Immature natural killer cell (primary cell): Measurements from ENCODE around the gene CD244. TPM values are rescaled to one million over a fixed set of nuclear protein-coding genes. Genes with fewer than 3 reads are reported as not detected.

Experiments used
- DNase-seq, 3 donors: peaks; one replicate each; pipeline ENCODE4 v3.0.0; 2022; ENCODE audit warnings: mixed read lengths in 1 of 3
- H3K27ac Mint-ChIP-seq, 6 donors: one replicate each; pipeline ENCODE4 v1.8.0; 2020; ENCODE audit warnings: mixed read lengths in 6 of 6, mild to moderate bottlenecking in 5 of 6, inconsistent platforms in 4 of 6, moderate library complexity in 3 of 6
- H3K27me3 Mint-ChIP-seq, 3 donors: one replicate each; pipeline ENCODE4 v1.8.0; 2020 to 2021; ENCODE audit warnings: low read depth in 3 of 3, mild to moderate bottlenecking in 3 of 3, mixed read lengths in 3 of 3, moderate library complexity in 3 of 3, inconsistent platforms in 1 of 3
- H3K36me3 Mint-ChIP-seq, 3 donors: one replicate each; pipeline ENCODE4 v1.8.0; 2020; ENCODE audit warnings: mixed read lengths in 3 of 3, inconsistent platforms in 2 of 3, mild to moderate bottlenecking in 2 of 3
- H3K4me1 Mint-ChIP-seq, 2 donors: one replicate each; pipeline ENCODE4 v1.8.0; 2020; ENCODE audit warnings: inconsistent platforms in 2 of 2, mild to moderate bottlenecking in 2 of 2, mixed read lengths in 2 of 2, moderate library complexity in 1 of 2
- H3K4me3 Mint-ChIP-seq, 5 donors: one replicate each; pipeline ENCODE4 v1.8.0; 2020; ENCODE audit warnings: mild to moderate bottlenecking in 5 of 5, mixed read lengths in 5 of 5, inconsistent platforms in 3 of 5, moderate library complexity in 3 of 5
- H3K9me3 Mint-ChIP-seq, 6 donors: one replicate each; pipeline ENCODE4 v1.8.0; 2020; ENCODE audit warnings: mild to moderate bottlenecking in 6 of 6, mixed read lengths in 6 of 6, inconsistent platforms in 4 of 6, moderate library complexity in 3 of 6
- polyA plus RNA-seq, 3 donors: library from polyadenylated mRNA; unstranded; fragments of 300-500 nt; fragmentation: Illumina TruSeq; gene quantifications; one replicate each; pipeline ENCODE4 v1.2.3, GENCODE V29; 2021

Gene CD244
- polyA plus RNA-seq, 3 donors from 2014 or later = 301 to 501 (median 410) TPM

DNA sequence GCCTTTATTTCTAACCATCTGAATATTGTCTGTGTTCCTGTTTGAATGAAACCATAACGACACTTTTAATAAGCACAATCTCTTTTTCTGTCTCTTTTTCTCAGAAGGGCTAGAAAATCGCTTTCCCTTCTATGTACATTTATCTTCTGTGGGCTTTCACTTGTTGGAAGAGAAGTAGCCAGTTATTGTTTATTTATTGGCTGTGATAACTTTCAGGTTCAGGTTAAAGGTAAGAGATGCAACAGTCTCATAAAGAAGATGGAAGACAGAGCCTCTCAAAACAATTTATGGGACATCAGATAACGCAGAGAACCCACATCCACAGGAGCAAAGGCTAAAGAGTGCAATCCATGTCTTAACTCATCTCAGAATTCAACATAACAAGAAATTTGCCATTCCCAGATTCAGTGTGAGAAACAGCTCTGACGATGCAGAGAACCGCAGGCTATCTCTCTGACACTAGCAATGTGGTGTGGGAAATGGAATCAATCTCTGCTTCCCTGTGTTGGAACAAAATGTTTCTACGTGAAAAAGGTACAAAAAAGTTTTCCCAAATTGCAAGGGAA is 4.1 kb upstream of the CD244 start:
- no peak for DNase-seq
- Mint-ChIP-seq H3K27me3 (peaks cover 2 to 8% (median 7%) of the 10 kb centered on the region in 3 donors), H3K4me1 (peaks cover 20 to 26% of the 10 kb centered on the region in 2 donors), H3K4me3 (no peak overlapping the region), H3K36me3 (no peaks in the 10 kb centered on the region), H3K27ac (no peak overlapping the region), H3K9me3 (no peaks in the 10 kb centered on the region)

DNA sequence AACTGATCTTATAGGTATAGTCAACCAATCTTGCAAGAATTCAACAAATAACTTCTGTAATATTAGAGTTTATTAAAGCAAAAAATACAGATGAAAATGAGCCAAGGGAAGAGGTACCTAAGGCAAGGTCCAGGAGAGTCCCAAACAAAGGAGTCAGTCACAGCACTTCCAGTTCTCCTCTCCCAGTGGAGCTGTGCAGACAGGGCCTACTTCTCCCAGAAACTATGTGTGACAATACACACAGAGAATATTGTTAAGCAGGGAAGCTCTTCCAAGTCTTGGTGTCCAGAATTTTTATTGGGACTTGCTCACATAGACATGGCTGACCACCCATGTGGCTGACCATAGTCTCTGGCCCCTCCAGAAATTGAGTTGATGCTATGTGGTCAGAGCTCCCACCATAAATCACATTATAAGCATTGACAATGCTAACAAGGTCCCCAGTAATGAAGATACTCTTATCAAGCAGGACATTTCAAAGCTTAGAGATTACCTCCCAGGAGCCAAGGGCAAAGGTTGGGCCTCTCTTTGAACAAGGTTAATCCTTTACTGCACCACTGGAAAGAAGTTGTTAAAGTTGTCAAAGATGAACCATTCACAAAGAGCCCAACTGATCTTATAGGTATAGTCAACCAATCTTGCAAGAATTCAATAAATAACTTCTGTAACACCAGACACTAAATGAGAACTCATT is 3.5 kb upstream of the CD244 start:
- Mint-ChIP-seq H3K27ac (no peak overlapping the region), H3K4me1 (peaks cover 20 to 31% of the 10 kb centered on the region in 2 donors)

DNA sequence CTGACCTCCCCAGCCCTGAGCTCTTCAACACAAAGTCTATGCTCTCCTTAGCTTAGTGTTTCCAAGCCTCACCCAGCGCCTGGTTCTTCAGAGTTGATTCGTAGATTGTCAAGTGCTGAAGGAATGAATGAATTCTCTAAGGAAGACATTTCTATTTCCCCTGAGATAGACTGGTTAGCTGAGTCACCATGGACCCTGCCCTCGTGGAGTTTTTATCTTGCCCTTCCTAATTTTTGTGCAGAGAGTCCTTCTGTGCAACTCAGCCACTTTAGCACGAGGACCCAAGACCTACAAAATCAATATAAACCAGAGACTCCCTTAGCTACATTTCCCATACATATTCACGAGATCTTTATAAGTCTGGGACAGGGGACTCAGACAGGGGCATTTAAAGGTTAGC is 2.6 kb upstream of the CD244 start:
- DNase-seq = no peak
- Mint-ChIP-seq H3K9me3 (no peaks in the 10 kb centered on the region), H3K27me3 (peaks cover 2 to 5% (median 5%) of the 10 kb centered on the region in 3 donors), H3K4me1 (peaks cover 20 to 39% of the 10 kb centered on the region in 2 donors), H3K36me3 (no peaks in the 10 kb centered on the region), H3K4me3 (no peak overlapping the region), H3K27ac (peak overlapping the region in 4 of 6 donors; percentile 25 to 72 (median 38))

More for the DNA sequence above, 3.5 kb upstream of the CD244 start:
- Mint-ChIP-seq H3K36me3 (no peaks in the 10 kb centered on the region), H3K4me3 (no peak overlapping the region), H3K27me3 (peaks cover 2 to 7% (median 5%) of the 10 kb centered on the region in 3 donors), H3K9me3 (no peaks in the 10 kb centered on the region)
- no peak for DNase-seq

DNA sequence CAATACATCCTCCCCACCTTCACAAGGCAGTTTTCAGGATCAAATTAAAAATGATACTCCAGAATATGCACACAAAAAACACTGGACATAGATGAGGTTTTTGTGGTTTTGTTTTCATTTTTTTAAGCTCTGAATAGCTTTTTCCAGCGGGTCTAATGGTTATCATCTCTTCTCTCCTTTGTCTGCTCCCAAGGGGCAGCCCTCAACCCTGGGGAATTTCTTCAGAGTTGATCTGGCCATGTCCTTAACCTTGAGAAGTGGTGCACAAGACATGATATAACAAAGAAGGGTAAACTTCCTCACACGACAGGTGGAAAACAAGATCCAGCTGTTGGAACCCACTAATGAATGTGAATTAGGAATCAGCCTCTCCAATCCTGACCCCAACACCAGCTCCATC is 1.5 kb upstream of the CD244 start:
- Mint-ChIP-seq H3K9me3 (no peaks in the 10 kb centered on the region), H3K4me1 (peaks cover 20 to 49% of the 10 kb centered on the region in 2 donors), H3K27ac (peak overlapping the region; percentile 91 to 99 (median 98)), H3K36me3 (peaks cover under 1% of the 10 kb centered on the region in 3 donors), H3K4me3 (peak overlapping the region; percentile 50 to 80 (median 68)), H3K27me3 (peaks cover 0 to 5% (median 2%) of the 10 kb centered on the region in 3 donors)
- no peak for DNase-seq

DNA sequence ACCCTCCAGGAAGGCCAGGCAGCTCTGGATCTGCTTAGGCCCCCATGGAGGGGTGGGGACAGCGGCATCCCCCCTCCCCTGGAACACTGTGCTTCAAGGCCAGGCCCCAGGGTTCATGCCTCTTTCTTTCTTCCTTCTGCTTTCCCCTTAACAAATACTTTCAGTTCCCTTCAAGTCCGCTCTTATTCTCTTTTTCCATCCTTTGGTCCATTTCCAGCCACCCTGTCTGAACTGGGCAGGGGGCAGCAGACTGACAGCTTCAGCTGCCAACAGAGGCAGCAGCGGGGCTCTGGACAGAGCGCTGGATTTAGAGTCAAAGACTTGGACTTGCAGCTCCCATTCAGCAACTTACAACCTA is 1.1 kb upstream of the CD244 start:
- DNase-seq = no peak
- H3K4me1 Mint-ChIP-seq = peaks cover 20 to 53% of the 10 kb centered on the region in 2 donors
- peak overlapping the region; percentile 91 to 99 (median 98) for H3K27ac Mint-ChIP-seq
- peaks cover 4 to 5% (median 4%) of the 10 kb centered on the region in 3 donors for H3K36me3 Mint-ChIP-seq
- peaks cover 0 to 6% (median 2%) of the 10 kb centered on the region in 3 donors for H3K27me3 Mint-ChIP-seq
- no peaks in the 10 kb centered on the region for H3K9me3 Mint-ChIP-seq
- H3K4me3 Mint-ChIP-seq = peak overlapping the region; percentile 64 to 99 (median 70)

DNA sequence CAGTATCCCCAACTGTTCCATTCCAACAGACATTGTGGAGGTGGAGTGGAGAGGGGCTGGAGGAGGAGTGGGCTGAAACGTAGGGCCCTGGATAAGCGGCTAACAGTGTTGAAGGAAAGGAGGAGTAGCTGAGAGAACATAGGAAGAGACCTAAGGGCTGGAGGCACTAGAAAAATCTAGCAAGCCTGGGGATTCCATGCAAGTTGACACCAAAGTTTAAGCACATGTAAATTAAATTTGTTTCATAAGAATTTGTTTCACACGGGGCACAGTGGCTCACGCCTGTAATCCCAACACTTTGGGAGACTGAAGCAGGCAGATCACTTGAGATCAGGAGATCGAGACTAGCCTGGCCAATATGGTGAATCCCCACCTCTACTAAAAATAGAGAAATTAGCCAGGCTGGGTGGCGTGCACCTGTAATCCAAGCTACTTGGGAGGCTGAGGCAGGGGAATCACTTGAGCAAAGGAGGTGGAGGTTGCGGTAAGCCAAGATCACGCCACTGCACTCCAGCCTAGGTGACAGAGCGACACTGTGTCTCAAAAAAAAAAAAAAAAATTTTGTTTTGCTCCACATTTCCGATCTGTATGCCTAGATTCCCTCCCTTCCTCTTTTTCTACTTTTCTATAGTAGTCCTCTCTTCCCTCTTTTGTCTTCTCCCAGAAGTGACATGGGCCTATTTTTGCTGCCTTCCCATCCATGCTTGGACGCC is 530 bp upstream of the CD244 start:
- no peak for DNase-seq

DNA sequence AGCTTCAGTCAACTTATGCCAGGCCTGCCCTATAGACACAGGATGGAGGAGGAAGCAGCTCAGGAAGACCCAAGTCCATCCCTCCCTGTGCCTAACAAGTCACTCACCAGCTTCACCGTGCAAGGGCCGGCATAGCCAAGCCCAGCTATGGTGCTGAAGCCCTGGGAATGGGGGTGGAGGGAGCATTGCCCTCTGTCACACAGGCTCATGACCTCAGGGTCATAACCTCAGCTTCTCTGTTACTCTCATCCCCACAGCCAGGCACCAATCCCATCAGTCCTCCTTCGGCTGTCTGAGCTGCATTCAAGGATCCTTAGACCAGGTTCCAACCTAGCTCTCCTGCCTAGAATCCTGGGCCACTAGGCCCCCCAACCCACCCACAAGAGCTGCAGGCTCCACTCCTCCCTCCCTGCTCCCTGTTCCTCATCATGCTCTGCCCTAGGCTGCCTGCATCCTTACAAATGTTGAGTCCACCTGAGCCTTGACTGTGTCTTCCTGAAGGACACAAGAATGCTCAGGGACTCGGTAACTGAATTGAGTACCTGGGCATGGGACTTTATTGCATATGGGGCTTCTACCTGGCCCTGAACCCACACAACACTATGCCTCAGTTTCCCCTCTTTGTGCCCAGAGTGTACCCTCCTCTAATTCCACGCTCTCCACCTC is 1.7 kb downstream of the CD244 start:
- H3K4me3 Mint-ChIP-seq = peak overlapping the region; percentile 98 to 99 (median 99)
- H3K9me3 Mint-ChIP-seq = no peaks in the 10 kb centered on the region
- peaks cover 8 to 12% (median 8%) of the 10 kb centered on the region in 3 donors for H3K36me3 Mint-ChIP-seq
- H3K4me1 Mint-ChIP-seq = peaks cover 20 to 61% of the 10 kb centered on the region in 2 donors
- peak overlapping the region; percentile 94 to 97 (median 96) for H3K27ac Mint-ChIP-seq
- H3K27me3 Mint-ChIP-seq = peaks cover 0 to 5% (median 2%) of the 10 kb centered on the region in 3 donors
- no peak for DNase-seq

More for the DNA sequence above, 530 bp upstream of the CD244 start:
- peaks cover 8 to 9% (median 8%) of the 10 kb centered on the region in 3 donors for H3K36me3 Mint-ChIP-seq
- peaks cover 0 to 7% (median 2%) of the 10 kb centered on the region in 3 donors for H3K27me3 Mint-ChIP-seq
- H3K9me3 Mint-ChIP-seq = no peaks in the 10 kb centered on the region
- peaks cover 20 to 58% of the 10 kb centered on the region in 2 donors for H3K4me1 Mint-ChIP-seq
- peak overlapping the region; percentile 98 to 99 (median 99) for H3K4me3 Mint-ChIP-seq
- H3K27ac Mint-ChIP-seq = peak overlapping the region; percentile 94 to 99 (median 98)

DNA sequence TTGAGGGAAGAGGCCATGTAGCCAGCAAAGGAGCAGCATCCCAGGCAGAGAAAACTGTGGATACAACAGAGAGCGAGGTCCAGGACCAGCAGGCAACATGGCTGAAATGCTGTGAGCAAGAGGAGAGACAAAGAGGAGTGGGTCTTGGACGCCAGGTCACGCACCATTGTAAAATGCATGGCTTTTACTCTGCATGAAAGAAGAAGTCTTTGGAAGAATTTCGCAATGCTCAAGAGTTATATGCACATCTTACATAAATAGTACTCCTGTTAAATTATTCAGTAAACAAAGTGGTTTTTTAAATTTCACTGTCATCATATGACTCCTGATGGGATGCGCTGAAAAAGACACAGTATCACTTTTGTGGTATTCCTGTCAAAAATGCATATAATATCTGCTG is 3.5 kb downstream of the CD244 start:
- Mint-ChIP-seq H3K27me3 (peaks cover 0 to 5% (median 2%) of the 10 kb centered on the region in 3 donors), H3K4me1 (peaks cover 17 to 62% of the 10 kb centered on the region in 2 donors), H3K27ac (peak overlapping the region in 5 of 6 donors; percentile 92 to 95 (median 93)), H3K9me3 (no peaks in the 10 kb centered on the region), H3K4me3 (peak overlapping the region; percentile 88 to 99 (median 99)), H3K36me3 (peaks cover 8 to 12% (median 9%) of the 10 kb centered on the region in 3 donors)
- DNase-seq = no peak

DNA sequence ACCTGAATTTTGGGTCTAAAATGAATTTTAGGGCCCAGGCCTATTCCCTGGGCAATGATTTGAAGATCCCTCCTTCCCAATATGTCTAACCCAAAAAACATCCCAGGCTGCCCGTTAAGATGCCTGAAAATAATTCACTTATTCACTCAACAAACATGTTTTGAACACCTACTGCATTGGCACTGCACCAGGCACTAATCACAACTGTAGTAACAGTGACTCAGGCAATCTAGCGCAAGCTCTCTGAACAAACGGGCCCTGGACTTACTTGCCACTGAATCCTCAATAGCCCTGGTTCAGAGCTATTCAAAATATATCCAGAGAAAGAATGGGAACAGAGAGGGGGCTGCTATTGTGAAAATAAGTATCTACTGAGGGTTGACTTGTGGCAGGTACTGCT is 4.2 kb downstream of the CD244 start:
- no peak for DNase-seq
- Mint-ChIP-seq H3K27me3 (peaks cover 0 to 5% (median under 1%) of the 10 kb centered on the region in 3 donors), H3K4me1 (peaks cover 11 to 62% of the 10 kb centered on the region in 2 donors), H3K36me3 (peaks cover 15 to 18% (median 15%) of the 10 kb centered on the region in 3 donors), H3K27ac (peak overlapping the region in 5 of 6 donors; percentile 92 to 95 (median 93)), H3K4me3 (peak overlapping the region; percentile 88 to 99 (median 99)), H3K9me3 (no peaks in the 10 kb centered on the region)

DNA sequence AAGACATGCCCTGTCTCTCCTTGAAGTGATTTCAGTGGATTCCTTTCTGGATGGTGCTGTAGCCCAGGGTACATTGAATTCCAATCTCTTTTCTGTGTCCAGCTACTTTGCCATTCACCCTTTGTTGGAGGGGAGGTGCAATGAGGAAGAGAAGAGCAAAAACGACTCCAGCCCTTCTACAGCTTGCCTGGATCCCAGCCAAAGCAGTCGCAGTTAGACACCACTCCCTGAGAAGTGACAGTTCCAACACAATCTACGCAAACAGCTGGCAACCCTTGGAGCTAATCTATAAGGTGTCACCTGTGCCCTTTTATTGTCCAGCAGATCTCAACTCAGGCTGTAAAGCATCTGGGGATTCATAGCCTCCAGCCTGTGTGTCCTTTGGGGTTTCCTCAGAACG is 4.6 kb downstream of the CD244 start:
- H3K27ac Mint-ChIP-seq = peak overlapping the region in 5 of 6 donors; percentile 92 to 95 (median 93)
- DNase-seq = no peak
- H3K9me3 Mint-ChIP-seq = no peaks in the 10 kb centered on the region
- peaks cover 6 to 62% of the 10 kb centered on the region in 2 donors for H3K4me1 Mint-ChIP-seq
- H3K27me3 Mint-ChIP-seq = peaks cover 0 to 5% (median 0%) of the 10 kb centered on the region in 3 donors
- H3K4me3 Mint-ChIP-seq = peak overlapping the region; percentile 88 to 99 (median 99)
- H3K36me3 Mint-ChIP-seq = peaks cover 19 to 21% (median 19%) of the 10 kb centered on the region in 3 donors

DNA sequence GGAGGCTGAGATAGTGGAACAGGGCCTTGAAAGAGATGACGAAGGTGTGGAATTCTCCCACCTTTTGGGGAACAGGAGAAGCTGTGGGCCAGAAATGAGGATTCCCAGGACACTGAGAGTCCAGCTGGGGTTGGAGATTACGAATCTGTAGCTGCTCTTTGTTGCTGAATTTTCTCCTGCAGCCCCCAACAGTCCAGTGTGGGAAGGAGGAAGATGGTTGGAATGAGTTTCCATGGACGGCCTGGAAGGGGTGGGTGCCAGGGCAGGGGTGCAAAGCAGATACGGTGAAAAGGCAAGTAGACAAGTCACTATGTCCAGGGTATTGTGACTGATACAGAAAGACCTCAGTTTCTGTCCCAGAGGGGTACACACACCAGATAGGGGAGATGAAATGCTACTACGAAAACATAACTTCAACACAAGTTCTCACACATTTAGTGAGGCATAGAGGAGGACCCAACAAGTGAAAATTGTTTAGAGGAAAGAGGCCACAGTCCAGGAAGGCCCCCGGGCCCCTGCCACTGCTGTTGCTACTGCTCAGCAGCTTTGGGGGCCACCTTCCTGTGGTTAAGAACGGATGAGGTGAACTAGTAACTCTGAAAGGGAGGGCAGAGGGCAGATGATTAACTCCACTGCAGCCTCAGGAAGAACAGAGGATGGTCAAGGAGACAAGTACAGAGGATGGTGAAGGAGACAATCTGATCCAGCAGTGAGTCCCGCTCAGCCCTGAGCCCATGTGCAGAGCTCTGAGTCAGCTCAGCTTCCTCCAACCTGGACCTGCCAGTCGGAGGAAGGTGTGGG is 7.3 kb downstream of the CD244 start:
- H3K27ac Mint-ChIP-seq = no peak overlapping the region
- peaks cover 0 to 60% of the 10 kb centered on the region in 2 donors for H3K4me1 Mint-ChIP-seq
- peaks cover 21 to 39% (median 27%) of the 10 kb centered on the region in 3 donors for H3K36me3 Mint-ChIP-seq
- no peak overlapping the region for H3K4me3 Mint-ChIP-seq
- peaks cover 0 to 2% (median 0%) of the 10 kb centered on the region in 3 donors for H3K27me3 Mint-ChIP-seq
- no peaks in the 10 kb centered on the region for H3K9me3 Mint-ChIP-seq
- peak; percentile 70 to 73 (median 73) for DNase-seq

DNA sequence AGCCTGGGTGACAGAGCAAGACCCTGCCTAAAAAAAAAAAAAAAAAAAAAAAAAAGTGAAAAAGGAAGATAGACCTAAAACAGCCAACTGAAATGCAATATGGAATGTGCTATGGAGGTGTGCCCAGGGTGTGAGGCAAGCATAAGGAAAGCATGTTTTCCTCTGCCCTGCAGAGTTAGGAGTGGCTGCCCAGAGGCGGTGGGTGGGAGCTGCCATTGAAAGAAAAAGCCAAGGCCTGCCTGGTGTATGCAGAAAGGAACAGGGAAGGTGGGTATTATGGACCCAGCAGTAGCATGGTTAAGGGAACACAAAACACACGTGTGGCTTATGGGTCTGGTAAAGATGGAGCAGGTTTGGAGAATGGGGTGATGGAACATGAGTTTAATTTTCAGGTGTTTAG is 8.9 kb downstream of the CD244 start:
- Mint-ChIP-seq H3K4me1 (peaks cover 0 to 59% of the 10 kb centered on the region in 2 donors), H3K36me3 (peaks cover 23 to 42% (median 26%) of the 10 kb centered on the region in 3 donors), H3K27me3 (peaks cover 0 to under 1% (median 0%) of the 10 kb centered on the region in 3 donors), H3K27ac (peak overlapping the region in 2 of 6 donors; percentile 95 to 98), H3K9me3 (no peaks in the 10 kb centered on the region), H3K4me3 (peak overlapping the region; percentile 44 to 69 (median 63))
- DNase-seq = no peak
